ENCODE measurements around the gene TRA2A. TPM values are rescaled to one million over a fixed set of nuclear protein-coding genes. Genes with fewer than 3 reads are reported as not detected.
A peak's percentile ranks its signal among the peaks of the same experiment; 100 is the strongest.

Gene TRA2A
- total and polyA plus RNA-seq, 2 of the 13 experiments (the other 11 are each of a cell fraction or from before 2014, with no cell fraction given), result 39.1 to 41.6 TPM

- TF ChIP-seq ZNF205 (CRISPR knock-in tag; IDR thresholded peaks at IDR 0.05) (peak; percentile 50; the same call in 1 of the 2 replicates), HHEX (CRISPR knock-in tag; IDR thresholded peaks at IDR 0.05) (no peak), TFDP1 (CRISPR knock-in tag; IDR thresholded peaks at IDR 0.05; ENCODE audit: borderline replicate concordance) (0 out of 2 replicates have a peak, but pooled peaks have one; percentile 44), MIER3 (CRISPR knock-in tag; IDR thresholded peaks at IDR 0.05; ENCODE audit: borderline replicate concordance) (no peak), SSRP1 (CRISPR knock-in tag; IDR thresholded peaks at IDR 0.05) (peak; percentile 61; the same call in 1 of the 2 replicates), ETV5 (CRISPR knock-in tag; IDR thresholded peaks at IDR 0.05; ENCODE audit: borderline replicate concordance) (0 out of 2 replicates have a peak, but pooled peaks have one; percentile 10), AHR (CRISPR knock-in tag; IDR thresholded peaks at IDR 0.05) (no peak), KAT2B (IDR thresholded peaks at IDR 0.05; ENCODE audit: borderline replicate concordance, low read depth, low read length) (0 out of 2 replicates have a peak, but pooled peaks have one; percentile 26), ZNF563 (CRISPR knock-in tag; IDR thresholded peaks at IDR 0.05) (peak; percentile 84), PPARG (CRISPR knock-in tag; conservative IDR thresholded peaks at IDR 0.05) (no peak), ZFY (CRISPR knock-in tag; IDR thresholded peaks at IDR 0.05) (no peak), KLF13 (CRISPR knock-in tag; IDR thresholded peaks at IDR 0.05) (no peak), ZNF335 (CRISPR knock-in tag; IDR thresholded peaks at IDR 0.05) (no peak), ZNF709 (CRISPR knock-in tag; IDR thresholded peaks at IDR 0.05) (0 out of 2 replicates have a peak, but pooled peaks have one; percentile 38), SALL1 (CRISPR knock-in tag; IDR thresholded peaks at IDR 0.05) (peak; percentile 62), ZNF781 (CRISPR knock-in tag; IDR thresholded peaks at IDR 0.05; ENCODE audit: borderline replicate concordance, not compliant biosample characterization) (peak; percentile 39), ASH2L (IDR thresholded peaks at IDR 0.05; ENCODE audit: insufficient read length, low read depth, low read length) (peak; percentile 81), ZGPAT (CRISPR knock-in tag; IDR thresholded peaks at IDR 0.05) (no peak; the same call in 1 of the 2 replicates), HMG20B (CRISPR knock-in tag; conservative IDR thresholded peaks at IDR 0.05) (no peak), ZNF543 (CRISPR knock-in tag; IDR thresholded peaks at IDR 0.05) (peak; percentile 59; the same call in 1 of the 2 replicates)
Measured at GRCh38 chr7:23470330-23471105, 61.3 kb downstream of the TRA2A start, which contains the start of gene IGF2BP3 (continued).

All from HepG2 (cell line).